GM23248 (cell line): ENCODE results near the gene ACBD7.

Source experiments
- EZH2 ChIP-seq: fragments of 200-600 bp; sonication (generic); IDR thresholded peaks from 2 replicates; pipeline ENCODE4 v1.6.1; 2018; ENCODE audit warnings: antibody characterized with exemption, mild to moderate bottlenecking; ENCODE audit not compliant: insufficient read depth, poor library complexity, severe bottlenecking
- EZH2phosphoT487 ChIP-seq: fragments of 200-600 bp; sonication (generic); IDR thresholded peaks from 2 replicates; pipeline ENCODE4 v1.6.1; 2018; ENCODE audit warnings: antibody characterized with exemption, moderate library complexity, mild to moderate bottlenecking, low read depth; ENCODE audit not compliant: insufficient read depth

DNA sequence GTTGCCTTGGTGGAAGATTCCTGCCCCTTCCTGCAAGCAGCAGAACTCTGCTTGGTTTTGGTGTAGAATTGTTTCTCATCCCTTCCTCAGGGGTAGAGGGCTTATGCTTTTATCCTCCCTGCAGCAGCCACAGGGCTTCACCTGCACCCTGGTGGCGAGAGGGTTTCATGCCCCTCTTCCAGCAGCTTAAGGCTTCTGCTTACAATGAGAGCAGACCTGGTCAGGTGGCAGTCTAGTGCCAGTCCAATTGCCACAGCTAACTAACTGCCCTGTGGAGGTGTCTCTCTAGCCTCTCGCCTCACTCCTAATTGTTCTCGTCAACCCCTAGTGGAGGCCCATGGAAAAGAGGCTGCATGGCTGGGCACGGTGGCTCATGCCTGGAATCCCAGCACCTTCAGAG lies 19.3 kb downstream of the ACBD7 start:
- TF ChIP-seq EZH2 (no peak), EZH2phosphoT487 (no peak)
